ENCODE data around the gene STIM1.

The STIM1 gene

DNA sequence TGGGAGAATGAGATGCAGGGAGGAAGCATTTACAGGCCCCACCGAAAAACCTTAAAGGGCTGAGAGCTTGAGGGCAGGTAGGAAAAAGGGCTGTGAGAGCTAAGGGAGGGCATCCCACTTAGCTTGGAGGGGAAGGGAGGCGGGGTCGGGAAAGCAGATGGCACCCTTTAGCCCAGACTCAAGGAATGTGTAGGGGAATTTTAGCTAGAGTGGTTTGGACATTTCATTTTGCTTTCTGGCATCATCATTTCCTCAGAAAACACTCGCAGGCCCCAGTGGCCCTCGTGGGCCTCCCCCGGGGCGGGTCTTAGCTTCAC, 846 bp upstream of the STIM1 start:
- TF ChIP-seq, protein P1, sequence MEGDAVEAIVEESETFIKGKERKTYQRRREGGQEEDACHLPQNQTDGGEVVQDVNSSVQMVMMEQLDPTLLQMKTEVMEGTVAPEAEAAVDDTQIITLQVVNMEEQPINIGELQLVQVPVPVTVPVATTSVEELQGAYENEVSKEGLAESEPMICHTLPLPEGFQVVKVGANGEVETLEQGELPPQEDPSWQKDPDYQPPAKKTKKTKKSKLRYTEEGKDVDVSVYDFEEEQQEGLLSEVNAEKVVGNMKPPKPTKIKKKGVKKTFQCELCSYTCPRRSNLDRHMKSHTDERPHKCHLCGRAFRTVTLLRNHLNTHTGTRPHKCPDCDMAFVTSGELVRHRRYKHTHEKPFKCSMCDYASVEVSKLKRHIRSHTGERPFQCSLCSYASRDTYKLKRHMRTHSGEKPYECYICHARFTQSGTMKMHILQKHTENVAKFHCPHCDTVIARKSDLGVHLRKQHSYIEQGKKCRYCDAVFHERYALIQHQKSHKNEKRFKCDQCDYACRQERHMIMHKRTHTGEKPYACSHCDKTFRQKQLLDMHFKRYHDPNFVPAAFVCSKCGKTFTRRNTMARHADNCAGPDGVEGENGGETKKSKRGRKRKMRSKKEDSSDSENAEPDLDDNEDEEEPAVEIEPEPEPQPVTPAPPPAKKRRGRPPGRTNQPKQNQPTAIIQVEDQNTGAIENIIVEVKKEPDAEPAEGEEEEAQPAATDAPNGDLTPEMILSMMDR (IDR thresholded peaks at IDR 0.05; ENCODE audit: unreplicated experiment in 3 of 3) = no peak
- peak overlapping the region; percentile 54 to 76 (median 64) for H3K27ac Mint-ChIP-seq
- H3K4me3 Mint-ChIP-seq = peak overlapping the region; percentile 82 to 95 (median 86)
- H3K36me3 Mint-ChIP-seq (ENCODE audit: low read depth) = no peaks in the 10 kb centered on the region
- H3K4me1 Mint-ChIP-seq = peaks cover 49% of the 10 kb centered on the region
- no peaks in the 10 kb centered on the region for H3K27me3 Mint-ChIP-seq (ENCODE audit: low read depth)
- no peaks in the 10 kb centered on the region for H3K9me3 Mint-ChIP-seq

DNA sequence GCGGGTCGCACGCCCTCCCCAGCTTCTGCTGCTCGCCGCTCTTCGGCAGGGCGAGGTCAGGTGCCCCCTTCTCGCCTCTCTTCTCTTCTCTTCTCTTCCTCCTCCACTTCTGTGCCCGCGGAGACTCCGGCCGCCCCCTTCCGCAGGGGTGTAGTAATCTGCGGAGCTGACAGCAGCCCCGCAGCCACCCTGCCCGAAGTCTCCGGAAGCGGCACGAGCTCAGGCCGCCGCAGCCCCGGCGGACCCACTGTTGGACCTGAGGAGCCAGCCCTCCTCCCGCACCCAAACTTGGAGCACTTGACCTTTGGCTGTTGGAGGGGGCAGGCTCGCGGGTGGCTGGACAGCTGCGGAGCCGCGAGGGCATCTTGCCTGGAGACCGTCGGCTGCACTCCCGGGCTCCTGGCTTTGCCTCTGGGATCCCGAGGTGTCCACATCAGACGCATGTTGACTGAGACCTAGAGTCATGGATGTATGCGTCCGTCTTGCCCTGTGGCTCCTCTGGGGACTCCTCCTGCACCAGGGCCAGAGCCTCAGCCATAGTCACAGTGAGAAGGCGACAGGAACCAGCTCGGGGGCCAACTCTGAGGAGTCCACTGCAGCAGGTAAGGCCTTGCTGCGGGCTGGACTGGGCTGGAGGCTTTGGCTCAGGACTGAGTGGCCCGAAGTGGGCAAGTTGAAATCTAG, 486 bp downstream of the STIM1 start:
- H3K9me3 Mint-ChIP-seq = no peaks in the 10 kb centered on the region
- no peaks in the 10 kb centered on the region for H3K36me3 Mint-ChIP-seq (ENCODE audit: low read depth)
- no peaks in the 10 kb centered on the region for H3K27me3 Mint-ChIP-seq (ENCODE audit: low read depth)
- peak overlapping the region; percentile 12 to 78 (median 55) for H3K27ac Mint-ChIP-seq
- peak overlapping the region; percentile 95 to 98 (median 96) for H3K4me3 Mint-ChIP-seq
- TF ChIP-seq, protein P1 (IDR thresholded peaks at IDR 0.05; ENCODE audit: unreplicated experiment in 3 of 3) = no peak
- H3K4me1 Mint-ChIP-seq = peaks cover 62% of the 10 kb centered on the region

DNA sequence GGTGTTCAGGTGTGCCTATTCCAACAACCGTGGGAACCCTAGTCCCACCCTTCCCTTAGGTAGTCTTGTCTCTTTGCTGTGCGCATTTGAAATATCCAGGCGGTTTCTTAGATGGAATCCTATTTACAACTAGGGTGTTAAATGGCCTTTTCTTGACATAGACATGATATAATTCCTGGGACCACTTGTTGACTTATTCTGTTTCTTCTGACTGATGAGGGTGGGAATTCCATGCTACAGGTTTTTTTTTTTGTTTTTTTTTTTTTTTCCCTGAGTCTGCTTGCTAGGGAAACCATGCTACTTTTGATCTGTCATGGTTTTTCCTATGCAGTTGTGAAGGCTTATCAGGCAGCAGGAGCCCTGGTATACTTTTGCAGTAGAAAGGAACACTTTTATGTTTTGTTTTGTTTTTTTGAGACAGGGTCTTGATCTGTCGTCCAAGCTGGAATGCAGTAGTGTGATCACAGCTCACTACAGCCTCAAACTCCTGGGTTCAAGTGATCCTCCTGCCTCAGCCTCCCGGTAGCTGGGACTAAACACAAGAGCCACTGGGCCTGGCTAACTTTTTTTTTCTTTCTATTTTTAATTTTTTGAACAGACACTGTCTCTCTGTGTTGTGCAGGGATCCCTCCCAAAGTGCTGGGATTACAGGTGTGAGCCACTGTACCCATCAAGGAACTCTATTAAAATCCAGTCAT, 1.5 kb downstream of the STIM1 start:
- Mint-ChIP-seq H3K4me3 (peak overlapping the region; percentile 95 to 98 (median 96)), H3K36me3 (ENCODE audit: low read depth) (no peaks in the 10 kb centered on the region), H3K4me1 (peaks cover 69% of the 10 kb centered on the region), H3K9me3 (no peaks in the 10 kb centered on the region), H3K27ac (peak overlapping the region; percentile 12 to 78 (median 59)), H3K27me3 (ENCODE audit: low read depth) (no peaks in the 10 kb centered on the region)
- TF ChIP-seq, protein P1 (IDR thresholded peaks at IDR 0.05; ENCODE audit: unreplicated experiment in 3 of 3) = no peak

DNA sequence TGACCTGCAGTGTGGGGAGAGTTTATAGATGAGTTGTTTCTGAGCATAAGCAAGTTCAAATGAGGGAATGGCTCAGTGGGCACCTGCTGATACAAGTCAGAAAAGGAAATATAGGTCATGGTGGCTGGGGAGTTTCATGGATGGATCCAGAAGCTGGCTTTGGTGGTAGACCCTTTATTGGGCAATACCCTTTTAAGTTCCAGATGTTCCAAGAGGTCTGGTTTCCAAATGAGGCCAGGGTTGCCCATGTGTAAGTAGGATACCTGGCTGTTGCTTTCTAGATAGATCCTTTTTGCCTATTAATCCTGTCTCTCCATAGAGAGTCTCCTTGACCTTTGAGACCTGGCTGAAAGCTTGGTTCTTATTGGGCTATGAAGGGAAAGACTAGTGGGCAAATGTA, 2.2 kb downstream of the STIM1 start:
- Mint-ChIP-seq H3K9me3 (no peaks in the 10 kb centered on the region), H3K27ac (peak overlapping the region in 2 of 3 experiments; percentile 12 to 59), H3K4me3 (peak overlapping the region; percentile 58 to 98 (median 96)), H3K27me3 (ENCODE audit: low read depth) (no peaks in the 10 kb centered on the region), H3K4me1 (peaks cover 69% of the 10 kb centered on the region), H3K36me3 (ENCODE audit: low read depth) (no peaks in the 10 kb centered on the region)
- TF ChIP-seq, protein P1 (IDR thresholded peaks at IDR 0.05; ENCODE audit: unreplicated experiment in 3 of 3) = no peak

DNA sequence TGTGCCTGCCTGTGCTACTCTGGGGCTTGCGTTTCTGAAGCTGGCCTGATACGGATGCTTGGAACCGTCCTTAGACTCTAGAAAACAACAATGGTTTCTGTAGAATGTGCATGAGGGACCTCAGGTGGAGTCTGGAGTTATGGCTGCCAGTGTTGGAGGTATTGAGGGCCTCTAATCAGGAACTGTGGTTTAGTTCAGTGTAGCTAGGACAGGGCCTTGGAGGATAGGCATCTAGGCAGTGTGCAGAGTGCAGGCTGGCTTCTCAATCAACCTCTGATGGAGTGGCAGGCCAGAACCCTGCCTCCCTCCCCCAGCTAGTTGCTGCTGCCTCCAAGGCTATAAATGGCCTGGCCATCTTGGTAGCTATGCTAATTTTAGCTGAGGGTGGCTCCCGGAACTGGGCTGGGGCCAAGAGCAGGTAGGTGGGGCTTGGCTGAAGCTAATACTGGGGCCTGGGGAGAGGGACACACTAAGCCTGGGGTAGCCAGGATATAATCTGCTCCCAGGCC, 4.0 kb downstream of the STIM1 start:
- Mint-ChIP-seq H3K4me1 (peaks cover 61% of the 10 kb centered on the region), H3K36me3 (ENCODE audit: low read depth) (no peaks in the 10 kb centered on the region), H3K4me3 (peak overlapping the region; percentile 2 to 96 (median 44)), H3K27me3 (ENCODE audit: low read depth) (no peaks in the 10 kb centered on the region), H3K9me3 (no peaks in the 10 kb centered on the region), H3K27ac (no peak overlapping the region)
- TF ChIP-seq, protein P1 (IDR thresholded peaks at IDR 0.05; ENCODE audit: unreplicated experiment in 3 of 3) = no peak

All from nephron (organoid).